Middle frontal gyrus (tissue), 1 donor: Measurements from ENCODE around the gene SQSTM1.

ENCODE experiments used
- DNase-seq: peaks from one replicate; pipeline ENCODE4 v3.0.0-alpha.2; 2015; ENCODE audit warnings: low spot score; ENCODE audit errors: extremely low spot score

SQSTM1 gene

DNA sequence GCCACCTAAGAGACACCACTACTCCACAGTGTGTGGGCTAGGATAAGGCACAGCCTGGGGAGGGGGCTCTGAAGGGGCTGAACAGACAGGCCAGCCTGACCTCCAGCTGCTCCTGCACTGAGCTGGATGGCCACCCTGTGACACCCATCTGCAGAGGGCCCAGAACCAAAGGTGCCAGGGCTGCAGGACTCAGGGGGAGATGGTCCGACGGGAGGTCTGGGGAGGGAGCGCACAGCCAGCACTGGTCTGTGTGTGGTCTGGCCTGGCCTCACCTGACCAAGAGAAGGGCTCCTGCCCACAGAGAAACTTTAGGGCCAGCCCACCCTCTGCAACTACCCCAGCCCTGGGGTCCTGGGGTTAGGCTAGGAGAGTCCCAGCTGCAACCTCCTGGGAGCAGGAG lies 26.1 kb upstream of the SQSTM1 start:
- no peak for DNase-seq

DNA sequence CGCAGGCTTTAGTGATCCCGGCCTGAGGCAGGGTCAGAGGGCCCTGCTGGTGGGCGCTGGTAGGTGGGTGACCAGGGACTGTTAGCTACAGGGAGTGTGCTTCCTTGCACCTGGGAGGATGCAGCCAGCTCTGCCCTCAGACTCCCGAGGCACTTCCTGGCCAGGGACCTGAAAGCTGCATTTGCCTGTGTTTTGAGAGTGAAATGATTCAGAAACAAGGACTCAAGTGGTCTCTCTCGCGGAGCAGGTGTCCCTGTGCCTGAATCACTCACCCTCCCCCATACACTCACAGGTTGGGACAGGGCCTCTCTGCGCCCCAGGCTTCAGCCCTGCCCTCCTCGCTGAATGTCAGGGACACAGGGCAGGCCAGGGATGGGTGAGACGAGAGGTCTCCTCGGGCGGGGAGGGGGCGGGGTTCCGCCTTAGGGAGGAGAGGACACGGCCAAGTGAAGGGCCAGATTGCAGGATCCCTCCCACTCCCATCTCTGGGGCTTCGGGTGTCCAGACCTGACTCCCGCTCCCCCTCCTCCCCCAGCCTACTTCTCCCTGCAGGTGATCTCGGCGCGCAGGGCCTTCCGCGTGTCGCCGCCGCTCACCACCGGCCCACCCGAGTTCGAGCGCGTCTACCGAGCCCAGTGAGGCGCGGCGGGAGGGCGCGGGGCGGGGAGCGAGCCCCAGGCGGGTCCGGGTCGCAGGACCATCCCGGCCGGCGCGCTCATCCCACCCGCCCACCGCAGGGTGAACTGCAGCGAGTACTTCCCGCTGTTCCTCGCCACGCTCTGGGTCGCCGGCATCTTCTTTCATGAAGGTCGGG lies 25.4 kb upstream of the SQSTM1 start:
- DNase-seq, result no peak

GRCh38 chr5:179795863-179796833 lies 24.6 kb upstream of the SQSTM1 start:
- peak; percentile 69 for DNase-seq

- no peak for DNase-seq
Measured at GRCh38 chr5:179796877-179797608, 23.7 kb upstream of the SQSTM1 start.

GRCh38 chr5:179797741-179798140 lies 23.0 kb upstream of the SQSTM1 start:
- DNase-seq, result no peak

DNA sequence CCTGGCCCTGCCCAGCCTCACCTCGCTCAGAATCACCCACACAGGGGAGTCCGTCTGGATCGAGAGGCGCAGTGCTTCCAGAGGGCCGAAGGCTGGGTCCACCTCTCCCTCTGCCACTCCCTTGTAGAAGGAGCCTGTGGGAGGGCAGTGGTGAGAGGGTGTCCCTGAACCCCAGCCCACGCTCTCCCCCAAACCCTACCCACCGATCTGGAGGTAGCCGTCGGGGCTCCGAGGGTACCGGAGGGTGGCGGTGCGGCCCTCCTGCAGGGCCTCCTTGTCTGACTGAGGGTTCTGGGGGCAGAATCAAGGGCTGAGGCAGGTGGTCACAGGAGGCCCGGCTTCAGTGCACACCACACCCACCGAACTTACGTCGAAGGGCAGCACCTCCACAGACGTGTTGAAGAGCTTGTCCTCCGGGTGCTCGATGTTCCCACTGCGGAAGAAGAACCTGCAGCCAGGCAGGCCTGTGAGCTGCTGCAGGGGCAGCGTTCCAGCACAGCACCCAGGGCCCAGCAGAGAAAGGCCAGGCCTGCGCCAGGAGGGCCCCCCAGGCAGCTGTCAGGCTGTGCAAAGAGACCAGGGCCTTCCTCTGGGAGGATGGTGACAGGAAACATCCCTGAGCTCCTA lies 22.4 kb upstream of the SQSTM1 start:
- DNase-seq, result no peak

GRCh38 chr5:179798771-179799643 lies 21.7 kb upstream of the SQSTM1 start:
- no peak for DNase-seq

- no peak for DNase-seq
Measured at GRCh38 chr5:179799644-179799973, 21.1 kb upstream of the SQSTM1 start.

- no peak for DNase-seq
Measured at GRCh38 chr5:179800071-179800695, 20.5 kb upstream of the SQSTM1 start.

DNA sequence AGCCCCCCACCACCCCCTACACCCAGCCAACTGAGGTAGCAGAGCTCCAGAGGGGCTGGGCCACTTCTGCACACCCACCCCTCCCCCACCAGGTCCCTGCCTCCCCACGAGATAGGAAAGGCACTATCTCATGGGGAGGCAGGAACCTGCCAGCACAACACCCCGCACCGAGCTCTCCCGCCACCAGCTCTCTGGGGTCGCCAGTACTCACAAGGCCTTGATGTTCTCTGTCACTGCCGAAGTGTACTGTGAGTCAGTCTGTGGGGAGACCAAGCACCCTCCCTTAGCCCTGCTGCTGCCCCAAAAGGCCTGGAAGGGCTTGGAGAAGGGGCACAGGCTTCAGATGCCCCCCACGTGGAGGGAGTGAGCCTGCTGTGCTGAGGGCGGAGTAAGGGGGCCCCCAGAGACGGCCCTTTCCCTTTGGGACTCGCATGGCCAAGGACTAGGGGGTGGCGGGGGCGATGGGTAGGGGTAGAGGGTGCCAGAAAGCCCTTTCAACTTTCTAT lies 20.0 kb upstream of the SQSTM1 start:
- no peak for DNase-seq

GRCh38 chr5:179801304-179802206 lies 19.1 kb upstream of the SQSTM1 start:
- DNase-seq, result no peak

DNA sequence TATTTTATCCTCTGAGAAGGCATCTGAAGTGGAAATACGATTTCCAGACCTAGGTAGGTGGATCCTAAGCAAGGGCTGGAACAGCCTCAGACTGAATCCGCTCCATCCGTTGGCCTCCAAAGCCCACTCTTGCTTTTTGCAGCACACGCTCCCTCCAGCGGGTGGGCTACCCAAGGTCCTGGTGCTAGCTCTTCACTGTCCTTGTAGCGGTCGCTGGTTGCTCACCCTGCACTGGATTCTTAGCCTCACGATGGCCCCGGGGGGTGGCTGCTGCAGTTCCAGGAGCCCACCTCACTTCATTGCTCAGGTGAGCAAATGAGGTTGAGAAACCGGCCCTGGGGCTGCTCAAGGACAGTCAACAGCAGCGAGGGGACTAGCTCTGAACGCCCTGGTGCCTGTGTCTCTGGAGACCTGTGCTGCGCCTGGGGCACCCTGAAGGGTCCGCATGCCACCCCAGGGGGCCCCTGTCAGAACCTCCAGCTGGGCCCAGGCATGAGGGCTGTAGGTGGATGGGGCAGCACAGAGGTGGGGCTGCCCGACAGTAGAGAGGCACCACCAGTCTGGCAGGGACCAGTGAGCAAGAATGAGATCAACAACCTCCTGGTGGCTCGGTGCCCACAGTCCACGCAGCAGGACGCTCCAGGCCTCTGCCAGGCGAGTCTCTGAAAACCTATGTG lies 18.4 kb upstream of the SQSTM1 start:
- no peak for DNase-seq

DNA sequence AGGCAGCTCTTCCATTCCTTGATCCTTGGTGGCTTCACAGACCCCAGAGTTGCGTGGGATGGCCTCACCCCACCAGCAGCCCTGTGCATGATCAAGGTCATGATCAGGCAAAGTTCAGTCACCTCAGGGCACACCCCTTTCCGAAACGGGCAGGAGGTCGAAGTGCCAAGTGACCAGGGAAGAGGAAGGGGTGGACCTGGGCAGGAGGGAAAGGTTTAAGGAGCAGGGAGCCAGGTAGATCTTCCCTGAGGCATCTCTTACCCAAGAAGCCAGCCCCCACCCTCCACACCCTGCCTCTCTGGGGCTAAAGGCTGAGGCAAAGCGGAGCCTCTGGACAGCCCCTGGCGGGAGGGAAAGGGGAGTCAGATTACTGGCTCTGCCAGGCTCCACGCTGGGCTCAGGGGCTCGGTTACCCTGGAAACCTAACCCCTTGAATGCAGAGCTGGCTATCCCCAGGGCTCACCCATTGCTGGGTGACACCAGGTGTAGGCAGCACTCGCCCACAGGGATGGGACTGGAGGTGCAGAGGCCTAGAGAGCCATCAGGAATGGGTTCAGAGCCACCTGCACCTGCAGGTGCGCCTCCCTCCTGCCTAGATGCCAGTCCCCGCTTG lies 17.6 kb upstream of the SQSTM1 start:
- DNase-seq, result no peak

GRCh38 chr5:179803651-179804554 lies 16.8 kb upstream of the SQSTM1 start:
- DNase-seq, result no peak

DNA sequence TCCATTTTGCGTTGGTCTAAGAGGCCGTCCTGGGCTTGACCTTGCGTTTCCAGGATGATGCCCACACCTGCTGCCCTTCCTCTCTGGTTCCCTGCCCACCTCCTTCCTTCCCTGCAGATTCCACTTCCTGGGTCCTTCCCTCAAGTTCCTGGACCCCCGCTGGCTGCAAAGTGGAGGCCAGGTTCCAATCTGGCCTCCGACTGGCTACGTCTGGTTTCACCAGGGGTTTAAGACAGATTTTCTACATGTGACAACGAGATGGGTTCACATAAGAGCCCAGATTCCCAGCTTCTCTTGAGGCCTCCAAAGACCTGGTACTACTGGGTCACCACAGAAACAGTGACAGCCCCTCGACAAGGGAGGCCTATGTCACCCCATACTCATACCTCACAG lies 16.2 kb upstream of the SQSTM1 start:
- no peak for DNase-seq

GRCh38 chr5:179805070-179805528 lies 15.6 kb upstream of the SQSTM1 start:
- DNase-seq, result no peak
